HepG2 (cell line): ENCODE results near the gene TMCC2. TPM values are rescaled to one million over a fixed set of nuclear protein-coding genes. Genes with fewer than 3 reads are reported as not detected.

Source experiments
- ATAC-seq: fragments of 200-7000 bp; cut with Tn5 transposase; 3 replicates; pipeline ENCODE4 v1.9.1; 2020; ENCODE audit warnings: mild to moderate bottlenecking, moderate library complexity
- BruUV-seq: library from RNA; stranded (reverse); fragments of 400-500 nt; replicated peaks from 2 replicates; lab custom pipeline; 2021; lab: Mats Ljungman, UMichigan
- CTCF ChIA-PET: fragments of 300-600 bp; formaldehyde crosslinking; extraction: SDS; loops from one replicate; lab custom pipeline; 2021; ENCODE audit warnings: low total read pairs, inconsistent platforms, low intra/inter-chr PET ratio; lab: Yijun Ruan, JAX
- POLR2A ChIA-PET: fragments of 350-600 bp; sonication (Branson Sonifier 250); formaldehyde crosslinking; loops from one replicate; lab custom pipeline; 2020; ENCODE audit warnings: antibody characterized with exemption, inconsistent platforms; lab: Yijun Ruan, JAX
- DNase-seq: peaks from one replicate; pipeline ENCODE4 v3.0.0-alpha.2; 2015; ENCODE audit warnings: low spot score
- FAIRE-seq: peaks from 3 replicates; lab custom pipeline; 2011; peaks lifted over from hg19 to GRCh38; lab: Jason Lieb, UNC
- H2AFZ ChIP-seq: one replicate; pipeline ENCODE4 v1.6.1; 2011; ENCODE audit warnings: low read length, inconsistent platforms
- H3K27ac ChIP-seq: fragments of 300-600 bp; 3 replicates; pipeline ENCODE4 v1.8.0; 2011; ENCODE audit warnings: mixed run types, mild to moderate bottlenecking, mixed read lengths, low read length, inconsistent platforms; ENCODE audit not compliant: insufficient read depth; ENCODE audit errors: extremely low read length
- H3K27me3 ChIP-seq, 2 experiments: fragments of 200-600 bp in 1 of 2; 2 replicates in 1 of 2; 3 replicates in 1 of 2; pipeline versions ENCODE4 v1.6.0 to v1.8.0; 2011; ENCODE audit warnings: low read length in 2 of 2, mild to moderate bottlenecking in 2 of 2, moderate library complexity in 2 of 2, inconsistent platforms in 1 of 2; ENCODE audit not compliant: insufficient read depth in 2 of 2, control insufficient read depth in 1 of 2
- H3K36me3 ChIP-seq, 2 experiments: fragments of 200-600 bp in 1 of 2; replicated peaks in 1 of 2; 2 replicates in 1 of 2; 3 replicates in 1 of 2; pipeline versions ENCODE4 v1.5.1 to v1.8.0; 2011; ENCODE audit warnings: low read length in 2 of 2, inconsistent platforms in 1 of 2; ENCODE audit not compliant: insufficient read depth in 2 of 2, control insufficient read depth in 1 of 2
- H3K4me1 ChIP-seq: 2 replicates; pipeline ENCODE4 v1.5.1; 2012; ENCODE audit warnings: low read length, inconsistent platforms; ENCODE audit not compliant: insufficient read depth
- H3K4me2 ChIP-seq: 2 replicates; pipeline ENCODE4 v1.6.0; 2011; ENCODE audit warnings: low read depth, low read length, inconsistent platforms
- H3K4me3 ChIP-seq, 3 experiments: fragments of 200-600 bp in 1 of 3; sonication (generic), shearing (Covaris generic) in 1 of 3; replicated peaks in 1 of 3; 2 replicates each; pipeline ENCODE4 v1.5.1; 2011 to 2016; ENCODE audit warnings: low read length in 3 of 3, inconsistent platforms in 2 of 3, low read depth in 2 of 3, mild to moderate bottlenecking in 2 of 3, control low read depth in 1 of 3, mixed read lengths in 1 of 3; ENCODE audit not compliant: insufficient read depth in 1 of 3
- H3K79me2 ChIP-seq: one replicate; pipeline ENCODE4 v1.6.1; 2011; ENCODE audit warnings: low read length, inconsistent platforms; ENCODE audit not compliant: insufficient read depth
- H3K9ac ChIP-seq: 2 replicates; pipeline ENCODE4 v1.6.0; 2011; ENCODE audit warnings: mild to moderate bottlenecking, low read depth, low read length, inconsistent platforms; ENCODE audit not compliant: insufficient read depth
- H3K9me3 ChIP-seq: 2 replicates; pipeline ENCODE4 v1.5.1; 2012; ENCODE audit warnings: mild to moderate bottlenecking, low read length
- H4K20me1 ChIP-seq: 2 replicates; pipeline ENCODE4 v1.6.0; 2011; ENCODE audit warnings: inconsistent platforms, mild to moderate bottlenecking, low read length, moderate library complexity; ENCODE audit not compliant: insufficient read depth
- ATF7-NPFF ChIP-seq: sonication (generic); formaldehyde crosslinking; IDR thresholded peaks from 2 replicates; pipeline ENCODE4 v1.8.1; 2023; ENCODE audit warnings: mild to moderate bottlenecking, low read depth, missing genetic modification reagents, moderate library complexity
- CBFB ChIP-seq: sonication (generic); formaldehyde crosslinking; IDR thresholded peaks from 2 replicates; pipeline ENCODE4 v1.4.0; 2020; ENCODE audit warnings: missing genetic modification reagents
- FIP1L1 ChIP-seq: fragments of 200-400 bp; formaldehyde crosslinking; IDR thresholded peaks from 2 replicates; pipeline ENCODE4 v1.6.1; 2018; ENCODE audit warnings: low read depth, mild to moderate bottlenecking, low read length, moderate library complexity, borderline replicate concordance; ENCODE audit not compliant: insufficient read depth
- FOXK2 ChIP-seq: fragments of 450-650 bp; IDR thresholded peaks from 2 replicates; pipeline ENCODE4 v1.6.1; 2016
- GLI4 ChIP-seq: sonication (generic); formaldehyde crosslinking; IDR thresholded peaks from 2 replicates; pipeline ENCODE4 v1.5.1; 2020; ENCODE audit warnings: missing genetic modification reagents, mild to moderate bottlenecking, moderate library complexity, borderline replicate concordance
- MXI1 ChIP-seq: IDR thresholded peaks from 3 replicates; pipeline ENCODE4 v1.6.1; 2012; ENCODE audit warnings: low read depth, low read length, inconsistent platforms, borderline replicate concordance
- NBN ChIP-seq: fragments of 450-650 bp; conservative IDR thresholded peaks from 2 replicates; pipeline ENCODE4 v1.6.1; 2017
- NR2C2 ChIP-seq: sonication (generic); formaldehyde crosslinking; IDR thresholded peaks from 2 replicates; pipeline ENCODE4 v1.4.0; 2020; ENCODE audit warnings: missing genetic modification reagents, mild to moderate bottlenecking, moderate library complexity, borderline replicate concordance
- SIX4 ChIP-seq: sonication (generic); formaldehyde crosslinking; IDR thresholded peaks from 2 replicates; pipeline ENCODE4 v1.4.0; 2020; ENCODE audit warnings: missing genetic modification reagents
- TBP ChIP-seq: sonication (generic); formaldehyde crosslinking; IDR thresholded peaks from 2 replicates; pipeline ENCODE4 v1.5.0; 2020; ENCODE audit warnings: missing genetic modification reagents
- ZBTB34 ChIP-seq: sonication (generic); formaldehyde crosslinking; IDR thresholded peaks from 2 replicates; pipeline ENCODE4 v1.8.0; 2022; ENCODE audit warnings: mild to moderate bottlenecking, missing genetic modification reagents
- ZKSCAN1 ChIP-seq: fragments of 150-350 bp; IDR thresholded peaks from 2 replicates; pipeline ENCODE4 v1.6.1; 2014; ENCODE audit warnings: low read length
- ZKSCAN5 ChIP-seq: sonication (generic); formaldehyde crosslinking; IDR thresholded peaks from 2 replicates; pipeline ENCODE4 v1.5.1; 2020; ENCODE audit warnings: mild to moderate bottlenecking, missing genetic modification reagents
- ZNF317 ChIP-seq: sonication (generic); formaldehyde crosslinking; IDR thresholded peaks from 2 replicates; pipeline ENCODE4 v1.5.0; 2020; ENCODE audit warnings: mild to moderate bottlenecking, missing genetic modification reagents
- ZNF431 ChIP-seq: sonication (generic); formaldehyde crosslinking; IDR thresholded peaks from 2 replicates; pipeline ENCODE4 v1.9.0; 2022; ENCODE audit warnings: missing genetic modification reagents, low read depth, mild to moderate bottlenecking, borderline replicate concordance
- WGBS: methylation state at CpG from one replicate; pipeline ENCODE4 v1.1.6; 2017; ENCODE audit warnings: low lambda C conversion rate; 5-methylcytosine and 5-hydroxymethylcytosine counted together
- in situ Hi-C: cut with HindIII; loops from 2 replicates; pipeline ENCODE4 v1.10.0; 2017; ENCODE audit warnings: low pct_unique_long_range_greater_than_20kb; ENCODE audit not compliant: extremely low pct_ligation_motif_present
- intact Hi-C: fragments of 100-400 bp; cut with micrococcal nuclease; formaldehyde crosslinking; loops from one replicate; pipeline ENCODE4 v1.10.0; 2022; ENCODE audit not compliant: unreplicated experiment
- polyA plus RNA-seq, 8 experiments: library from polyadenylated mRNA; depleted of rRNA in 3 of 8; stranded (reverse) in 7 of 8; unstranded in 1 of 8; fragments of >200 nt; fragmentation: Illumina TruSeq in 4 of 8; extraction: Trizol in 4 of 8; gene quantifications; 2 replicates each; pipeline versions ENCODE4 v1.2.1 to v1.2.3, GENCODE V29; 2011 to 2016; ENCODE audit warnings: low read depth in 4 of 8, missing spikeins in 1 of 8, mixed read lengths in 1 of 8; ENCODE audit not compliant: insufficient read depth in 1 of 8
- total RNA-seq, 5 experiments: library from RNA; depleted of rRNA; stranded (reverse); fragments of >200 nt; fragmentation: Illumina TruSeq; extraction: Trizol; gene quantifications; 2 replicates each; pipeline ENCODE4 v1.2.3, GENCODE V29; 2016; ENCODE audit warnings: low read depth in 1 of 5
- TF ChIP-seq, protein P1 (sequence below): IDR thresholded peaks from 2 replicates; pipeline ENCODE4 v1.6.1; 2016; ENCODE audit warnings: low read depth, borderline replicate concordance
- TF ChIP-seq, protein P2 (sequence below): sonication (generic); formaldehyde crosslinking; IDR thresholded peaks from 2 replicates; pipeline ENCODE4 v1.8.0; 2022; ENCODE audit warnings: mild to moderate bottlenecking, missing genetic modification reagents, moderate library complexity

Gene TMCC2
- total and polyA plus RNA-seq, 2 of the 13 experiments (the other 11 are each of a cell fraction or from before 2014, with no cell fraction given): 0.12 to 0.24 TPM

DNA sequence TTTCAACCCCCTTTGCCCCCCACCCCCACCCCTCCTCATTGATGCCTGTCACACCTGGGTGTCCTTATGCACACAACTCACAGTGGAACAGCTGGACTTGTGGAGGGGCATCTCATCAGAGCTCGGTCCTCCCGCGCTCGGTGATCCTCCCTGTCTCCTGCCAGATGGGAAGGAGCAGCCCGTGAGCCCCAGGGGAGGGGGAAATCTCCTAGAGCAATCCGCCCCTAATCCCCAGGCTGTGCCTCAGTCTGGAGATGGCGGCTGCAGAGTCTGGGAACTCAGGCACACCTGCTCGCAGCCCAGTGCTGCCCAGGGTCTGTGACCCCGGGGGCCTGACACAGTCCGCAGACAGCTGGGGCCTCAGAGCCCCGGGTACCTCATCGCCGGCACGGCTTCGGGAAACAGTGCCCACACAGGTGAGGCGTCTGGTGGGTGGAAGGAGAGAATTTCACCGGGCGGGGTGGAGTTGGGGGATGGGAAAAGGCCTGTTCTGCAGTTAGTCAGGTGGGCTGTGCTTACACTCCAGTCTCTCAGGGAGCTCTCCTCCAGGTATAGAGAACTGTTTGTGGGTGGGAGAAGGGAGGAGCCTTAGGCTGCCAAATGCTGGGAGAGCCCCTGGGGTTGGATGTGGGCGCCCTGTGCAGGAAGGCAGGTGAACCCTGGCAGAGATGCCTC, 29.3 kb downstream of the TMCC2 start:
- FAIRE-seq (no peak), ATAC-seq (no peak), DNase-seq (no peak)
- Histone ChIP-seq H3K4me2 (no peak overlapping the region), H3K27ac (no peak overlapping the region), H3K36me3 (no peaks in the 10 kb centered on the region), H3K4me3 (no peak overlapping the region), H3K79me2 (no peaks in the 10 kb centered on the region), H3K27me3 (peaks cover 3 to 44% of the 10 kb centered on the region in 2 experiments; a peak in 4 of 5 replicates), H4K20me1 (no peaks in the 10 kb centered on the region), H3K4me1 (peaks cover 22% of the 10 kb centered on the region), H3K9me3 (no peaks in the 10 kb centered on the region), H2AFZ (no peak overlapping the region), H3K9ac (no peak overlapping the region)
- in situ Hi-C loops: loop anchor here (5.0 to 10.0 kb wide), 2 partner anchors 192 to 280 kb away; no protein-coding TSS in a partner anchor
- WGBS: 0% methylated on average over 5 of the region's 19 CpGs
- ChIA-PET POLR2A (no interaction called here), CTCF (interaction anchor here (0.9 to 2.5 kb wide), 3 partner anchors 115 to 282 kb away, joined by 4 to 21 read pairs (median 20); no protein-coding TSS in a partner anchor)
- TF ChIP-seq, protein P1, sequence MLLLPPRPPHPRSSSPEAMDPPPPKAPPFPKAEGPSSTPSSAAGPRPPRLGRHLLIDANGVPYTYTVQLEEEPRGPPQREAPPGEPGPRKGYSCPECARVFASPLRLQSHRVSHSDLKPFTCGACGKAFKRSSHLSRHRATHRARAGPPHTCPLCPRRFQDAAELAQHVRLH: no peak
- no peak for TF ChIP-seq GLI4 (CRISPR knock-in tag)
- no TSS peak for BruUV-seq
- intact Hi-C loops: loop anchor here (1.0 to 5.0 kb wide), 6 partner anchors 28 to 282 kb away; partner anchors contain the start of gene RBBP5

- Histone ChIP-seq H3K79me2 (no peaks in the 10 kb centered on the region), H3K9ac (no peak overlapping the region), H3K27ac (no peak overlapping the region), H3K36me3 (no peaks in the 10 kb centered on the region), H4K20me1 (no peaks in the 10 kb centered on the region), H3K9me3 (no peaks in the 10 kb centered on the region), H3K4me2 (no peak overlapping the region), H3K4me3 (no peak overlapping the region), H3K27me3 (peaks cover 3 to 46% of the 10 kb centered on the region in 2 experiments; a peak in 4 of 5 replicates), H2AFZ (no peak overlapping the region), H3K4me1 (peaks cover 22% of the 10 kb centered on the region)
- in situ Hi-C loops: loop anchor here (5.0 to 10.0 kb wide), 2 partner anchors 193 to 280 kb away; no protein-coding TSS in a partner anchor
- 10% methylated on average over 2 of the region's 2 CpGs for WGBS
- intact Hi-C loops: loop anchor here (2.0 to 5.0 kb wide), 3 partner anchors 67 to 197 kb away; partner anchors contain the start of gene RBBP5
- ChIA-PET POLR2A (no interaction called here), CTCF (no interaction called here)
- BruUV-seq: no TSS peak
- ATAC-seq: no peak
- FAIRE-seq: no peak
- DNase-seq: no peak
- no peak for TF ChIP-seq ZBTB34 (CRISPR knock-in tag)
- no peak for TF ChIP-seq MXI1
- TF ChIP-seq NR2C2 (CRISPR knock-in tag): no peak
- TF ChIP-seq SIX4: no peak
- TF ChIP-seq NBN: no peak
- TF ChIP-seq ATF7-NPFF (CRISPR knock-in tag): no peak
- no peak for TF ChIP-seq ZKSCAN1
- no peak for TF ChIP-seq FOXK2
- no peak for TF ChIP-seq ZNF317
- TF ChIP-seq, protein P2, sequence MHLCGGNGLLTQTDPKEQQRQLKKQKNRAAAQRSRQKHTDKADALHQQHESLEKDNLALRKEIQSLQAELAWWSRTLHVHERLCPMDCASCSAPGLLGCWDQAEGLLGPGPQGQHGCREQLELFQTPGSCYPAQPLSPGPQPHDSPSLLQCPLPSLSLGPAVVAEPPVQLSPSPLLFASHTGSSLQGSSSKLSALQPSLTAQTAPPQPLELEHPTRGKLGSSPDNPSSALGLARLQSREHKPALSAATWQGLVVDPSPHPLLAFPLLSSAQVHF (CRISPR knock-in tag): no peak
- no peak for TF ChIP-seq ZNF431
- no peak for TF ChIP-seq ZKSCAN5 (CRISPR knock-in tag)
- no peak for TF ChIP-seq TBP (CRISPR knock-in tag)
- TF ChIP-seq FIP1L1: no peak
- no peak for TF ChIP-seq CBFB (CRISPR knock-in tag)
Measured at GRCh38 chr1:205257735-205258134, 30.0 kb downstream of the TMCC2 start.
